Activated CD4-positive, CD25-positive, alpha-beta regulatory T cell treated with anti-CD3 and anti-CD28 coated beads, Interleukin-2, amount 50 U/mL, for 24 hours (primary cell): ENCODE measurements around the gene FAM174C.
A peak's percentile ranks its signal among the peaks of the same experiment; 100 is the strongest.

Experiments
- ATAC-seq, 2 donors: fragments of 150-1000 bp; cut with Tn5 transposase; one replicate each; pipeline ENCODE4 v1.10.0; 2021; ENCODE audit warnings: mild to moderate bottlenecking in 1 of 2, moderate library complexity in 1 of 2

The FAM174C gene

DNA sequence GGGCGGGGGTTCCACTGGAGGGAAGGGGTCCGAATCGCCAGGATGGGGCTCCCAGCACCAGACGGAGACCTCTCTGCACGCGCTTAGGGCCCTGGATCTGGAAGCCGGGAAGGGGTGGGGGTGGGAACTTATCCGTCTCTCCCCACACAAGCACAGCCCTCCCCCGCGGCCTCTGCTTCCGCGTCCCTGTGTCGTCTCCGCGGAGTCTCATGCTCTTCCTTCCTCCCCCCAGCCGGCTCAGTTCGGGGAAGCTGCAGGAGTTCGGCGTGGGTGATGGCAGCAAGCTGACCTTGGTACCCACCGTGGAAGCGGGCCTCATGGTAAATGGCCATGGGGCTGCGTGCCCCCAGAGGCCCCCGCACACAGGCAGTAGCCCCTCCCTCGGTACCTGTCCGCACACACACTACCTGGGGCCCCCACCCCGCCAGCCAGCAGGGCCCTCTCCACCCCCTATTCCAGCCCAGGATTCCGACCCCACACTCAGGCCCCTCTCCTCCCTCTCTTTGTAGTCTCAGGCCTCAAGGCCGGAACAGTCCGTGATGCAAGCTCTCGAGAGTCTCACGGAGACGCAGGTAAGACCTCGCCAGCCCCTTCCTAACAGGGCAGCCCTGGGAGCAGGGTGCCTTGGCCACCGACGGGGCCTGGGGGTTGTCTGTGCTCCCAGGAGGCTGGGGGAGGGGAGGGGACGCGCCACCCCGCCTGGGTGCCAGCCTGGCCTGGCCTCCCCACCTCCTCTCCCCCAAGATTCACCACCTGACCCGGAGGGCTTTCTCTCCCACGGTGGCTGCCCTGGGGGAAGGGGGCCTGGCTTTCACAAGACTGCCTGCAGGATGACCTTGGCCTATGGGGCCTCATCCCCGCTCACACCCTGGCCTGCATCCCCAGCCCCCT, 23.8 kb upstream of the FAM174C start:
- no peak for ATAC-seq

DNA sequence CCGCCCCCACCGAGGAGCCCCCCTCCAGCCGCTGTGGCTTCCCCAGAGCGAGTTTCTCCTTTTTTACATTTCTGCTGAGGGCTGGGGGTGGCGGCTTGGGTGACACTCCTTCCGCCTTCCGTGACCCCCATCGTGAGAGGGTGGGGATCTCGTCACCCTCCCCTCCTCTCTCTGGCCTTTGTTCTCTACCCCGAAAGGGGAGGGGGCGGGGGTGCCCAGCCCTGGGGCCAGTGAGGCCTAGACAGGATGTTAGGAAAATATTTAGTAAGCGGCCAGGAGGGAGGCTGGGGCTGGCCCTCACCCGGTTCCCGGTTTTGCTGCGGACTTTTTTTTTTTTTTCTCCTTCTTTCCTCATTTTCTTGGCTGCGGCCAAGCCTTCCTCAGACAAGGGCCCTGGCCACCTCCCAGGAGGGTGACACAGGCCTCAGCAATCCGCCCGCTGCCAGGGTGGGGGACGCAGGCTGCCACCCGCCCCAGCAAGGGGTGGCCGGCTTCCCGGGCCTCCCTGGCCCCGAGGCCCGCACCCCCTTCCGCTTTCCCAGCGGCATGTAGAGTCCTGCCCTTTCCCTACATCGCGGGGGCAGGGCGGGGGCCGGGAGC, 23.0 kb upstream of the FAM174C start:
- no peak for ATAC-seq

DNA sequence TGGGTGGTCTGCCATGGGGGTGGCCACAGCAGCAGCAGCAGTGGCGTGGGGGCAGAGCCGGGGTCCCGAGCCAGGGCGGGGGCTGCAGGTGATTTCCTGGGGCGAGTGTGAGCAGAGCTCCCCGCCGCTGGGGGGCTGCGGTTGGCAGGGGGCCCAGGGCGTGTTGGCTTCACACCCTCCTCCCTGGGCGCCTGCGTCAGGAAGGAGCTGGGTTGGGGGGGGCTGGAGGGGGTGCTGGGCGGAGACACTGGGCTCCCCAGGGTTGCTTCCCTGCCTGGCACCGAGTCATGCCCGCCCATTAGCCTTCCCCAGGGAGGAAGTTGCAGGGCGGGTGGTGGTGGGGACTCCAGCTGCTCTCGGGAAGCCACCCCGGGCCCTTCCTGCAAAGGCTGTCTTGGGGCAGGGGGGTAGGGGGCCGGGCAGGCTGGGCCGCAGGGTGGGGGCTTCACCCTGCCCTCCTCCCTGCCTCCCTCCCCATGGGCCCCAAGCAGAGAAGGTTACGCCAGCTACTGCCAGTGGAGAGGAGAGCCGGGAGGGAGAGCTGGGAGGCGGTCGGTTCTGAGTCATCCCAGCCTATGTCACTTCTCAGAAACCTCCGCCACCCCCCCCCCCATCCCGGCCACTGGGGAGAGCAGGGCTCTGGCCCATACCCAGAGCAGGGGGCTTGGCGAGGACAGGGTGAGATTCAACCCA, 22.4 kb upstream of the FAM174C start:
- ATAC-seq, result peak; percentile 10 to 33

DNA sequence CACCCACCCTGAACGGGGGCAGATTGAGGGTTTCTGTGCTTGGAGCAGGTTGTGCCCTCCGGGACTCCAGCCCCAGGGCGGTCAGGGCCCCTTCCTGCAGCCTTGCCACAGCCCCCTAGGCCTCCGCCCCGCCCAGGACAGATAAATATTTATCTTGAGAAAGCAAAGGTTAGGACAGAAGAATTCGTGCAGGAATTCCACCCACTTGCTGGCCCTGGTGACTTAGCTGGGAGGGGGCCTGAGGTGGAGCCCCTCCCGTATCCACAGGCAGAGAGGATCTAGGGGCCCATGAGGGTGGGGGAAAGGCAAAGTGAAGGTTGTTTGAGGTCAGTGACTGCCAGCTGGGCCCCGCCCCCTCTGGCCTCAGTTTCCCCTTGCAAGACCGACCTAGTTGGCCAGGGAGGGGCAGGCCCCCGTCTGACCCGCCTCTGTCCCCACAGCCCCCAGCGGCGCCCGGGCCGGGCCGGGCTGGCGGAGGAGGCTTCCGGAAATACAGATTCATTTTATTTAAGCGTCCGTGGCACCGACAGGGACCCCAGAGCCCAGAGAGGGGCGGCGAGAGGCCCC, 21.7 kb upstream of the FAM174C start:
- no peak for ATAC-seq

DNA sequence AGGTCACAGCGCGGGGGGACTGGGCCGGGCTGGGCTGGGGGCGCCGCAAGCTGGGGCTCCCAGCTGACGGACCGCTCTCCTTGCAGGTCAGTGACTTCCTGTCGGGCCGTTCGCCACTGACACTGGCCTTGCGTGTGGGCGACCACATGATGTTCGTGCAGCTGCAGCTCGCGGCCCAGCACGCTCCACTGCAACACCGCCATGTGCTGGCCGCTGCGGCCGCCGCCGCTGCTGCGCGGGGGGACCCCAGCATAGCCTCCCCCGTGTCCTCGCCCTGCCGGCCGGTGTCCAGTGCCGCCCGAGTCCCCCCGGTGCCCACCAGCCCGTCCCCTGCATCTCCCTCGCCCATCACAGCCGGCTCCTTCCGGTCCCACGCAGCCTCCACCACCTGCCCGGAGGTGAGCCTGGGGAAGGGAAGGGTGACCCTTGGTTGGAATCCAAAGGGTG, 21.2 kb upstream of the FAM174C start:
- no peak for ATAC-seq

DNA sequence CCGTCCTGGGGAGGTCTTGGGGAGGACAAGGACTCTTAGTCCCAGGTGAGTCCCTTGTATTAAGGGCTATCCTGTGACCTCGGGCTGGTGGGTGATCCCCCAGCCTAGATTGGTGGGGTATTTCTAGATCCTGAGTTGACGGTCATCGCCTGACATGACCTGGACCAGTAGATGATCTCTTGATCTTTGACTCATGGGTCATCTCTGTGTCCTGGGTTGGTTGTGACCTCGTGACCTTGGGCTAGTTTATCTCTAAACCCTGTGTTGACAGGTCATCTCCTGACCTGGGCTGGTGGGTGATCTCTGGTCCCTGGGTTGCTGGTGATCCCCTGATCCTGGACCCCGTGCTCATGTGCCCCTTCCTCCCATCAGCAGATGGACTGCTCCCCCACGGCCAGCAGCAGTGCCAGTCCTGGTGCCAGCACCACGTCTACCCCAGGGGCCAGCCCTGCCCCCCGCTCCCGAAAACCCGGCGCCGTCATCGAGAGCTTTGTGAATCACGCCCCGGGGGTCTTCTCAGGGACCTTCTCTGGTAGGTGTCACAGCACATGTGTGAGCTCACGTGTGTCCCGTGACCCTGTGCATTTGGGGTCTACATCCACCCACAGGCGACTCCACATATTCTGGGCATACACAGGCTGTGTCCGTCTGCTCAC, 20.7 kb upstream of the FAM174C start:
- ATAC-seq, result no peak

DNA sequence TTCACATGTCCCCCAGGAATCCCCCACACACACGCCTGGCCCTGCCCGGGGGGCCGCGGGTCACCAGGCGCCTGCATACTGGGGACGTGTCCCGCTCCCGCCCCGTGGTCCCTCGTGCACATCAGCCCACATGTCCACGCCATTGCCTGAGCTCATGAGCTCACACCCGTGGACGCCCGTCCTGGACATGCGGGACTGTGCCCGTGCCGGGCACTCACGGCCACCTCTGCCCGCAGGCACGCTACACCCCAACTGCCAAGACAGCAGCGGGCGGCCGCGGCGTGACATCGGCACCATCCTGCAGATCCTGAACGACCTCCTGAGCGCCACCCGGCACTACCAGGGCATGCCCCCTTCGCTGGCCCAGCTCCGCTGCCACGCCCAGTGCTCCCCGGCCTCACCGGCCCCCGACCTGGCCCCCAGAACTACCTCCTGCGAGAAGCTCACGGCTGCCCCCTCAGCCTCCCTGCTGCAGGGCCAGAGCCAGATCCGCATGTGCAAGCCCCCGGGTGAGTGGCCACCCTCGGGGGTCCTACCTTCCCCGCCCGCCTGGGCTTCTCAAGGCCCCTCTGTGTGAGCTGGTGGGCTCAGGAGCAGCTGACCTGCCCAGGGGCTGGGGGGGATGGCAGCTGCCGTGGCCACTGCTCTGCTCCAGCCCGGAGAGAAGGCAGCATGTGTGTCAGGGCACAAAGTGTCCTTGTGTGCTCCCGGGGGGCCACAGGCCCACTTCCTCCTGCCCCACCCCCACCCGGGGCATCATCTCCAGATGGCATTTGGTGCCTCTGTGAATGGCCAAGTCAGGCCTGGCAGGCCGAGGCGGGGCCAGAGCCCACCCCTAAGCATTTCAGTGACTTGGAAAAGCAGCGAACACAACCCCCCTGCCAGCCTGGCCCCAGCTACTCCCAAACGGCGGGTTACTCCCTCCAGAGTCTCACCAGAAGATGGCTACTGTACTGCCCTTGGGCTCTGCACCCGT, 19.9 kb upstream of the FAM174C start:
- no peak for ATAC-seq

DNA sequence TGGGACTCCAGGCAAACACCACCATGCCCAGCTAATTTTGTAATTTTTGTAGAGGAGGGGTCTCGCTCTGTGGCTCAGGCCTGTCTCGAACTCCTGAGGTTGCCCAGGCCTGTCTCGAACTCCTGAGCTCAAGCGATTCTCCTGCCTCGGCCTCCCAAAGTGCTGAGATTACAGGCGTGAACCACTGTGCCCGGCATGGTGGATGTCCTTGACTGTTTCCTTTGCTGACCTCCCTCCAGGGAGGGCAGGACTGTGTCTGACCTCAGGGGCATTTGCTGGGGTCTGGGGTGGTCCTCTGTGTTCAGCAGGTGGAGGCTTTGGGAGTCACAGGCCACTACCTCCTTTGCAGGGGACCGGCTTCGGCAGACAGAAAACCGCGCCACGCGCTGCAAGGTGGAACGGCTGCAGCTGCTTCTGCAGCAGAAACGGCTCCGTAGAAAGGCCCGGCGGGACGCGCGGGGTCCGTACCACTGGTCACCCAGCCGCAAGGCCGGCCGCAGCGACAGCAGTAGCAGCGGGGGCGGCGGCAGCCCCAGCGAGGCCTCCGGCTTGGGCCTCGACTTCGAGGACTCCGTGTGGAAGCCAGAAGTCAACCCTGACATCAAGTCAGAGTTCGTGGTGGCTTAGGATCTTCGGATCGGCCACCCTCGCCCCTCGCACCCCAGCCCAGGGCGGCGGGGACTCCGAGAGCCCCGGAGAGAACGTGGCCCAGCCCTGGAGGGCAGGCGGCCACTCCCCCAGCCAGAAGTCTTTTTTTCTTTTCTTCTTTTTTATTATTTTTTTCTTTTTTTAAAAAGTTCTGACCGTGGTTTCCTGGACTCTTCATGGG, 18.5 kb upstream of the FAM174C start:
- no peak for ATAC-seq

DNA sequence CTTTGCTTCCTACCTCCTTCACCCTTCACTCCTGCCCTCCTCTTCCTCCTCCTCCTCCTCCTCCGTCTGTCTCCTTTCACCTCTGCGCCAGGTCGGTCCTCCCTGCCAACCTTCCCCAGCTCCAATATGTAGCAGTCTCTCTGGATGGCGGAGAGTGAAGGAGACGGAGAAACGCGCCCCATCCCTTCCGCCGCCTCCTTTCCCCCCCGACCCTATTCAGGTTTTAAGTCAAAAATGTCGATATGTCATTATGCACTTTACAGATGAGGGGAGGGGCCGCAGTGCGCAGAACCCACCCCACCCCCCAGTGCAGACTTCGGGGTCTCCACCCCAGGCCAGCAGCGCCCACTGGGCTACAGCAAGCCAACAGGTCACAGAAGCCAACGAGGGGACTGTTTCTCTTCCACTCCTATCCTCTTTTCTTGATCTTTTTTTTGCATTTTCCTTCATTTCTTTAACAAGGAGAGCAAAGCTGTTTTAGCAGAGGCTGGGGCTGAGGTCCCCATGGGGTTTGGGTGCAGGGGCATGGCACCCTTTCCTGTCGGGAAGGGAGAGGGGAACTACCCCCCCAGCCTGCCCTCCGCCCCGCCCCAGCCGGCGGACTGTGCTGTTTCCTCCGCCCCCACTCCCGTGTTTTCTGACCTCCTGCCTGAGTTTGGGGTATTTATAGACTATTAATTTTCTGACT, 17.7 kb upstream of the FAM174C start:
- no peak for ATAC-seq

DNA sequence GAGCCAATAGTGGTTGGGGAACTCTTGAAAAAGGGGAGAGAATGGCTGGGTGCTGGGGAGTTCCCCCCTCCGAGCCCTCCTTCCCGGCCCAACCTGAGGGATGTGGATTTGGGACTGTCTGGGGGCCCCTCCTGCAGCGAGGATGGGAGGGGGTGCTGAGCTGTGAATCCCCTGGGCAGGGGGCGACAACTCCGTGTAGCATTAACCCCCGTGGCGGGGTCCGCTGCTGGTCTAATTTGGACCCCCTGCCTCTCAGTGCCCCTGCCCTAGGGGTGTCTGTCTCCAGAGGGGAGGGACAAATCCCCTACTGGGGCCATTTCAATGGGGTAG, 17.2 kb upstream of the FAM174C start:
- ATAC-seq, result no peak

DNA sequence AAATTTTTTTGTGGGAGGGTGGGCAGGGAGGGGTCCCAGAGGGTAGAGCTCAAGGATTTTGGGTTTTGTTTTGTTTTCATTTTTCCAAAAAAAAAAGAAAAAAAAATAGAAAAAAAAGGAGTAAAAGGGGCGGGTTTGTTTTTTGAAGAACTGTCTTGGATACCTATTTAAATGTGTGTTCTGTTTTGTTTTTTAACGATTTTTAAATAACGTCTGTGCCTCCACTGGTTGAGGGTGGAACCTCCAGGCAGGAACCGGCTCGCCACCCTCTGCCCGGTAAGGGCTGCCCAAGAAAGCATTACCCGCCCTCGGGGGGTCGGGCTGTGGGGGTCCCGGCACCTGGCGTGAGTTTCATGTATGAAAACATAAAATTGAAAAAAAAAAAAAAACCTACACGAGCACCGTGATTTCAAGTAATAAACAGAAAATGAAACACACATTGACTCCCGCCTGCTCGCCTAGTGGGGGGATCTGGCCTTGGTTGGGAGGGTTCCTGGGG, 16.6 kb upstream of the FAM174C start:
- ATAC-seq, result no peak

DNA sequence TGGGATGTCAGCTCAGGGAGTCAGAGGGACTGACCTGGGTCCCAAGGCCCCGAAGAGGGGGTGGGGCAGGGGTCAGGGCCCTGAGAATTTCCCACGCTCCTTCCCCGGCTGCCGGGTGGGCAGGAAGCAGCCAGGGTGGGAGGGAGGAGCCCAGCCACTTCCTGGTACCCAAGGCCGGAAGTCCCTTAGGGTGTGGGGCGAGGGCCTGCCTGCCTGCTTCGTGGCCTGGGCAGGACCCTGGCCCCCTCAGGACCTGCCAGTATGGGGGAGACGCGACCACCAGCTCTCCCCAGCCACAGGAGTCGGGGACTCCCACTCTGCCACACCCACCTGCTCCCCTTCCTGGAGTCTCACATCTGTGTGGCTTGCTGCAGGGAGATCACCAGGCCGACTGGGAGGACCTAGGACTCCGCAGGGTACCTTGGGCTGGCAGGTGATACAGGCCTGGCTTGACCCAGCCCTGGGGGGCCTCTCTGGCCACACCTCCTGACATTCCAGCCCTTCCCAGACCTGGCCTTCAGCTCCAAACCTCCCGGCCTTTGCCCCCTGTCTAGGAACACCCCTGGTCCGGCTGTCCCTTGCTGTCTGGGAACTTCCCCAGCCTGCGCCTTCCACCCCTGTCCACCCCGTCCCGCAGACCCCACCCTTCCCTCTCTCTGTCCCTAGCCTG, 16.0 kb upstream of the FAM174C start:
- peak; percentile 33 to 37 for ATAC-seq

DNA sequence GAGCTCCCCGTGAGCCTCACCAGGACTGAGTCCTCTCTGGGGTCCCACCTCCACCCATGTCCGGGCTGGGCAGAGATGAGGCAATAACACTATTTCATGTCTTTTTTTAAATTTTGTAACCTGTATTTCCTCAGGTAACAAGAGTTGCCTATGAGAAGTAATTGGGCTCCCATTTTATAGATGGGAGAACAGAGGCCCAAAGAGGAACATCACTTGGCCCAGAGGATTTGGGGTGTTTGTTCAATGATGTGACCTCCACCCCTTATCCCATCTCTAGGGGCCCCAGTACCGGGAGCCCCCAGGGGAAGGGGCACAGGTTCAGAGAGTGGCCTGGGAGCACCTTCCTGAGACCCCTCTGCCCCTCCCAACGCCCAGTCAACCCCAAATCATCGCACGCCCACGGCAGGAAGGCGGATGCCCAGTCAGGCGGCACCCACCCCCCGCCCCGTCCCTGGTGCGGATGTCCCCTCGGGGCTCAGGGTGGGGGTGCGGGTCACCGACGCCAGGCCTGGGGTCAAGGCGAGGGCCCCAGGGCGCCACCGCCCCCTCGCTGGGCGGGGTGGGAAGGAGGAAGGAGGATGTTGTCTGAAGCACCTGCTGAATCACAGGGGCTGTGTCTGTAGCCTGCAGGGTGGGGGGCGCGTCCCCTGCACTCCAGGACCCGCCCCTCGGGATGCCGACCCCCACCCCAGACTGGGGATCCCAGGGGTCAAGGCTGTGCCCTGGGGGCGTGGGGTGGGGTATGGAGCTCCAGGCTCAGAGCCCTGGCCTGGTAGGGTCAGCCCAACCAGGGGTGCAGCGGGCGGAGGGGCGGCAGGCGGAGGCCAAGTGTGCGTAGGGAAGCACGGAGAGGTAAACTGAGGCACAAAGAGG, 15.2 kb upstream of the FAM174C start:
- peak; percentile 8 to 9 for ATAC-seq

DNA sequence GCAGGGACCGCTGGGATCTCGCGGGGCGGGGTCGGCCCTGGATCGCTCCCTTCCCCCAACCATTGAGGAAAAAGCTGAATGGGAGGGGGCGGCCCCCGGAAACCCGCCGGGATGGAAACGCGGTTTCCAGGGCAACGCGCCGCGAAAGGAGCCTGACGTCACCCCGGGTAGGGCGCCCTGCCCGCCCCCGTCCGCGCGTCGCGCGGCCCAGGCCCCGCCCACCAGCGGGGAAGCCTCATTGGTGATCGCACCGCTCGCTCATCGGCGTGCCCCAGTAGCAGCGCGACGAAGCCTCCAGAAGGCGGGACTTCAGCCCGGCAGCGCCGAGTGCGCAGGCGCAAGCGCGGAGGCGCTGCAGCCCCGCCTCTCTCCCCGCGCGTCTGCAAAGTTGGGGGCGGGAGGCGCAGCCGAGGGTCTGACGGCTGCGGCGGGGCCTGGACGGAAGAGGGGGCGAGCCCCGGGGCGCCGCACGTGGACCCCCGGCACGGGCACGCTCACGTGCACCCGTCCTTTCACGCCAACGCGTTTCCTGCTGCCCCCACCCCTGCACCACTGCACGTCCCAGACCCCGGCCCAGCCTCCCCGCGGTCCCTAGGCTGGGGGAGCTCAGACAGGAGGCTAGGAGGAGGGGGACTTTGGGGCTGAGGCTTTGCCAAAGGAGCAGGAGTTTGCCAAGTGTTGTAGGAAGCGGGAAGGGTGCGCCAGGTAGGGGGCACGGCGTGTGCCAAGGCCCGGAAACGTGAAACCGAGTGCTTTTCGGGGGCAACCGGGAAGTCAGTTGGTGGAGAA, 14.4 kb upstream of the FAM174C start:
- peak; percentile 86 to 87 for ATAC-seq

DNA sequence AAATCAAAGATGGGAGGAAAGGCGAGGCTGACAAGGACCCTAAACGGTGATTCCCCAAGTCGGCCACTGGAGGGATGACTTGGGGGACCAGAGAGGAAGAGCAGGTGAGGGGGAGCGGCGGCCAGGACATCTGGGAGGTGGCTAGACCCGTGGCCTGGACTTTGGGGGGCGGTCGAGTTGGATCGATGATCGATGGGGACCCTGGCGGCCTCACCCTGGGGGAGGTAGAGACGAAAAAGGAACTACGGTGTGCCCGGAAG, 13.9 kb upstream of the FAM174C start:
- no peak for ATAC-seq

DNA sequence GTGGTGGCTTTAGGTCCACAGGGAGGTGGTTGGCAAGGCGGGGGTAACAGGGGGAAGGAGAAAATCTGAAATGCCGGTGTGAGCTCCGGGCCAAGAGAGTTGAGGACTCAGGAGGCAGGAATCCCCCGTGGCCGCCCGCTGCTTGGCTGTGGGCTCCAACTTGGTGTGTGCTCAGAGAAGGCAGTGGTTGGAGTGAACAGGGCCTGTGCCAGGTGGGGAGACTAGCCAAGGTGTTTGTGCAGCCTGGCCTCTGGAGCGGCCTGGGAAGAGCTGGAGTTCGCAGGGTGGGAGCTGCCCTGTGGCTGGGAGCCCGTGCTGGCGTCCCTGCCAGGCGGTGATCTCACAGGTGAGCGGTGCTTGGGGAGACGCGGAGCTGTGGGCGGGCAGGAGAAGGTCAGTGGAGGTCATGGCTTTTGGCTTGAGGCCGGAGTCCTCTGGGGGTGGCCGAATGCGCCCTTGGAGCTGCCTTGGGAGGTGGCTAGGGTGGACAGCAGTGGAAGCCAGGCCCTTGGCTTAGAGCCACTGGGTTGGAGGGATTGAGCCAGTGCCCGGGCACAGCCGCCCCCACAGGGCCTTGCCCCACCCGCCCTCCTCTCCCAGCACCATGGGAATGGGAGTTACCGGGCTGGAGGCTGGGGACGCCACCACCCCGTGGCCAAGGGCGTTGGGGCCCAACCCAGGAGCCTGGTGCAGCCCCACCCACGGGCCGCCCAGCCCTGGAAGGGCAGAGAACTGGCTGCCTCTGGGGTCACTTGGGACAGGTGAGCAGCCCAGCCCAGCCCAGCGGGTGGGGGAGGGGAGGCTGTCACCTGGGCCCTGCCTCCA, 13.3 kb upstream of the FAM174C start:
- ATAC-seq, result no peak

DNA sequence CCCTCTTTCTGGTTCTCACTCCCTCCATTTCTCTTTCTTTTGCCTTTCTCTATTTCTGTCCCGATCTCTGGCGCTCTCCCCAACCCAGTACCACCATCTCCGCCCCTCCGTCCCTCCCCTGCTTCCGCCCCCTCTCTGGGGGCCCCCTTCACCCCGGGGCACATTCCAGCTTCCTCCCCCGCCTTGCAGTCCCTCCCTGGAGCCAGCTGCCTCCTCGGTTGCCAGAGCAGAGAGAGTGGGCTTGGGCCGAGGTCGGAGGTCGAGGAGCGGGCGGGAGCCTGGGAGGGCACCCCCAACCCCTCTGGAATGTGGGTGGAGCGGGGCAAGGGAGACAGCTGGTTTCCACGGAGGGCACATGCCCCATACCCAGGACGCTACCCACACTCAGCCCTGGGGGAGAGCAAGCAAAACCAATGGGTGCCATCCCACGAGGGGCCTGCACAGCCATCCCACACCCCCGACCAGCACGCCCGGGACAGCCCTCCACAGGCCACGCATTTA, 12.7 kb upstream of the FAM174C start:
- no peak for ATAC-seq
